GM23338 (cell line): Measurements from ENCODE around the gene LSP1. TPM values are rescaled to one million over a fixed set of nuclear protein-coding genes. Genes with fewer than 3 reads are reported as not detected.

Experiments
- ATAC-seq: fragments of 200-7000 bp; cut with Tn5 transposase; 3 replicates; pipeline ENCODE4 v1.9.1; 2020
- DNase-seq: peaks from one replicate; pipeline ENCODE4 v3.0.0-alpha.2; 2015; ENCODE audit warnings: low spot score
- H2AFZ ChIP-seq: fragments of 200-600 bp; sonication (generic); 2 replicates; pipeline ENCODE4 v1.8.0; 2016; ENCODE audit warnings: antibody characterized with exemption, mild to moderate bottlenecking, moderate library complexity
- H3F3A ChIP-seq: fragments of 200-600 bp; sonication (generic); replicated peaks from 2 replicates; pipeline ENCODE4 v1.8.0; 2017; ENCODE audit warnings: antibody characterized with exemption, mixed run types, low read depth
- H3K27ac ChIP-seq: fragments of 200-600 bp; sonication (generic); 2 replicates; pipeline ENCODE4 v1.6.1; 2016; ENCODE audit warnings: low read depth
- H3K27me3 ChIP-seq: fragments of 200-600 bp; sonication (generic); 2 replicates; pipeline ENCODE4 v1.8.0; 2016; ENCODE audit warnings: mild to moderate bottlenecking, mixed run types, moderate library complexity; ENCODE audit not compliant: insufficient read depth
- H3K36me3 ChIP-seq: fragments of 200-600 bp; sonication (generic); 2 replicates; pipeline ENCODE4 v1.8.0; 2016; ENCODE audit warnings: mild to moderate bottlenecking; ENCODE audit not compliant: insufficient read depth
- H3K4me1 ChIP-seq: fragments of 200-600 bp; sonication (generic); 2 replicates; pipeline ENCODE4 v1.8.0; 2016; ENCODE audit warnings: mild to moderate bottlenecking, moderate library complexity; ENCODE audit not compliant: insufficient read depth
- H3K4me2 ChIP-seq: fragments of 200-600 bp; sonication (generic); 2 replicates; pipeline ENCODE4 v1.7.1; 2017; ENCODE audit warnings: mixed run types
- H3K4me3 ChIP-seq: fragments of 200-600 bp; sonication (generic); 2 replicates; pipeline ENCODE4 v1.6.1; 2016; ENCODE audit warnings: mixed run types
- H3K79me2 ChIP-seq: fragments of 200-600 bp; sonication (generic); replicated peaks from 2 replicates; pipeline ENCODE4 v1.8.0; 2017; ENCODE audit warnings: mild to moderate bottlenecking; ENCODE audit not compliant: insufficient read depth
- H3K9me2 ChIP-seq: fragments of 200-600 bp; sonication (generic); 2 replicates; pipeline ENCODE4 v1.8.0; 2017; ENCODE audit not compliant: insufficient read depth
- H4K20me1 ChIP-seq: fragments of 200-600 bp; sonication (generic); replicated peaks from 2 replicates; pipeline ENCODE4 v1.8.0; 2017; ENCODE audit warnings: mild to moderate bottlenecking; ENCODE audit not compliant: insufficient read depth
- H3K27ac Mint-ChIP-seq: 2 replicates; pipeline ENCODE4 v1.8.0; 2020; ENCODE audit warnings: inconsistent platforms, mild to moderate bottlenecking, moderate library complexity, mixed read lengths
- H3K27me3 Mint-ChIP-seq: 3 replicates; pipeline ENCODE4 v1.8.0; 2022; ENCODE audit warnings: low read depth, mild to moderate bottlenecking, moderate library complexity, mixed read lengths, inconsistent platforms; ENCODE audit not compliant: insufficient read depth, poor library complexity
- H3K36me3 Mint-ChIP-seq: 3 replicates; pipeline ENCODE4 v1.8.0; 2021; ENCODE audit warnings: low read depth, mild to moderate bottlenecking, inconsistent platforms, moderate library complexity, mixed read lengths
- H3K4me1 Mint-ChIP-seq: 3 replicates; pipeline ENCODE4 v1.8.0; 2020; ENCODE audit warnings: mild to moderate bottlenecking, inconsistent platforms, mixed read lengths
- H3K4me3 Mint-ChIP-seq: 3 replicates; pipeline ENCODE4 v1.8.0; 2021; ENCODE audit warnings: moderate library complexity, mild to moderate bottlenecking, inconsistent platforms, mixed read lengths
- H3K9me3 Mint-ChIP-seq: 3 replicates; pipeline ENCODE4 v1.8.0; 2020; ENCODE audit warnings: moderate library complexity, mild to moderate bottlenecking, inconsistent platforms, mixed read lengths
- CREB1 ChIP-seq: fragments of 250-450 bp; sonication (Bioruptor Pico); IDR thresholded peaks from 2 replicates; pipeline ENCODE4 v1.5.0; 2020; ENCODE audit warnings: low read depth, mild to moderate bottlenecking, moderate library complexity
- CTCF ChIP-seq, 2 experiments: fragments of 200-600 bp in 1 of 2; sonication (generic) in 1 of 2; conservative IDR thresholded peaks; 2 replicates each; pipeline versions ENCODE4 v1.5.1 to v1.6.1; 2016 to 2017; ENCODE audit warnings: antibody characterized with exemption in 2 of 2, low read depth in 2 of 2, mild to moderate bottlenecking in 2 of 2, moderate library complexity in 1 of 2
- ETS1 ChIP-seq: IDR thresholded peaks from 2 replicates; pipeline ENCODE4 v1.6.1; 2016; ENCODE audit warnings: antibody characterized with exemption
- EZH2 ChIP-seq: fragments of 200-600 bp; sonication (generic); IDR thresholded peaks from one replicate; pipeline ENCODE4 v1.8.0; 2017; ENCODE audit warnings: antibody characterized with exemption, mild to moderate bottlenecking, low read depth; ENCODE audit not compliant: unreplicated experiment
- EZH2phosphoT487 ChIP-seq: fragments of 200-600 bp; sonication (generic); IDR thresholded peaks from one replicate; pipeline ENCODE4 v1.8.1; 2018; ENCODE audit warnings: antibody characterized with exemption; ENCODE audit not compliant: unreplicated experiment
- JUNB ChIP-seq: IDR thresholded peaks from one replicate; pipeline ENCODE4 v1.6.1; 2016; ENCODE audit warnings: antibody characterized with exemption; ENCODE audit not compliant: unreplicated experiment
- POLR2AphosphoS5 ChIP-seq: IDR thresholded peaks from 2 replicates; pipeline ENCODE4 v1.6.1; 2016; ENCODE audit warnings: antibody characterized with exemption, low read depth
- REST ChIP-seq: IDR thresholded peaks from one replicate; pipeline ENCODE4 v1.6.1; 2018; ENCODE audit warnings: antibody characterized with exemption; ENCODE audit not compliant: unreplicated experiment
- STAT1 ChIP-seq: IDR thresholded peaks from one replicate; pipeline ENCODE4 v1.6.1; 2016; ENCODE audit warnings: antibody characterized with exemption; ENCODE audit not compliant: unreplicated experiment
- polyA plus RNA-seq: library from polyadenylated mRNA; unstranded; fragments of >200 nt; fragmentation: Nextera tagmentation; extraction: Ambion mirVana; gene quantifications from 2 replicates; pipeline ENCODE4 v1.2.1, GENCODE V29; 2016
- total RNA-seq: library from RNA; depleted of rRNA; stranded (reverse); fragments of >200 nt; shearing (Covaris generic); gene quantifications from 2 replicates; pipeline ENCODE4 v1.2.3, GENCODE V29; 2014

Gene LSP1
- total and polyA plus RNA-seq, 2 experiments from 2014 or later: 0.84 TPM; not detected in 1

GRCh38 chr11:1847006-1847735, 5.7 kb upstream of the LSP1 start:
- Histone ChIP-seq H3K4me1 (no peaks in the 10 kb centered on the region), H3K79me2 (no peaks in the 10 kb centered on the region), H3K4me2 (no peak overlapping the region), H2AFZ (no peak overlapping the region), H3F3A (no peaks in the 10 kb centered on the region), H3K9me2 (no peaks in the 10 kb centered on the region), H3K27ac (no peak overlapping the region), H3K4me3 (no peak overlapping the region), H3K36me3 (no peaks in the 10 kb centered on the region), H3K27me3 (no peaks in the 10 kb centered on the region), H4K20me1 (no peaks in the 10 kb centered on the region)
- no peaks in the 10 kb centered on the region; the same call in 2 of the 3 replicates for H3K9me3 Mint-ChIP-seq
- H3K4me1 Mint-ChIP-seq: no peaks in the 10 kb centered on the region
- ATAC-seq (no peak), DNase-seq (no peak)
- TF ChIP-seq POLR2AphosphoS5 (no peak), STAT1 (no peak), CREB1 (CRISPR knock-in tag) (no peak)
- H3K4me3 Mint-ChIP-seq: no peak overlapping the region
- no peaks in the 10 kb centered on the region for H3K36me3 Mint-ChIP-seq
- H3K27ac Mint-ChIP-seq: no peak overlapping the region
- H3K27me3 Mint-ChIP-seq: peaks cover 12% of the 10 kb centered on the region

- DNase-seq: no peak
- Mint-ChIP-seq H3K4me1 (no peaks in the 10 kb centered on the region), H3K4me3 (no peak overlapping the region), H3K27me3 (peaks cover 12% of the 10 kb centered on the region), H3K27ac (no peak overlapping the region), H3K9me3 (no peaks in the 10 kb centered on the region; the same call in 2 of the 3 replicates), H3K36me3 (no peaks in the 10 kb centered on the region)
- H3K27ac ChIP-seq: no peak overlapping the region
- H3K79me2 ChIP-seq: no peaks in the 10 kb centered on the region
- no peaks in the 10 kb centered on the region for H4K20me1 ChIP-seq
- no peaks in the 10 kb centered on the region for H3K36me3 ChIP-seq
- H3K4me1 ChIP-seq: no peaks in the 10 kb centered on the region
- no peak overlapping the region for H2AFZ ChIP-seq
- no peak overlapping the region for H3K4me3 ChIP-seq
- H3K27me3 ChIP-seq: no peaks in the 10 kb centered on the region
- ATAC-seq: no peak
- H3F3A ChIP-seq: no peaks in the 10 kb centered on the region
- no peaks in the 10 kb centered on the region for H3K9me2 ChIP-seq
- no peak overlapping the region for H3K4me2 ChIP-seq
- TF ChIP-seq POLR2AphosphoS5: no peak
- TF ChIP-seq ETS1: no peak
- no peak for TF ChIP-seq CTCF (conservative IDR thresholded peaks at IDR 0.05; ENCODE audit: low read depth in 2 of 2)
- no peak for TF ChIP-seq CREB1 (CRISPR knock-in tag)
- no peak for TF ChIP-seq JUNB
- no peak for TF ChIP-seq REST
- TF ChIP-seq EZH2phosphoT487: no peak
- TF ChIP-seq STAT1: no peak
- no peak for TF ChIP-seq EZH2
Observed at GRCh38 chr11:1847926-1848639, 4.8 kb upstream of the LSP1 start.
